ENCODE results near the gene LCK. TPM values are rescaled to one million over a fixed set of nuclear protein-coding genes. Genes with fewer than 3 reads are reported as not detected.
A peak's percentile ranks its signal among the peaks of the same experiment; 100 is the strongest.

LCK gene
- total and polyA plus RNA-seq, 9 of the 15 experiments (the other 6 are each of a cell fraction or from before 2014, with no cell fraction given) = 0.04 to 0.47 (median 0.13) TPM; not detected in 6

GRCh38 chr1:32205401-32206370, 45.4 kb upstream of the LCK start, which contains the start of gene IQCC (continued):
- TF ChIP-seq ARID4B (CRISPR knock-in tag; IDR thresholded peaks at IDR 0.05) (peak; percentile 77), ZFP36 (IDR thresholded peaks at IDR 0.05; ENCODE audit: low read depth, low read length, partially characterized antibody) (no peak), HDAC2 (IDR thresholded peaks at IDR 0.05) (0 out of 2 replicates have a peak, but pooled peaks have one; percentile 77), ZC3H4 (CRISPR knock-in tag; IDR thresholded peaks at IDR 0.05; ENCODE audit: borderline replicate concordance) (peak; percentile 59; the same call in 1 of the 2 replicates), ELF2 (CRISPR knock-in tag; IDR thresholded peaks at IDR 0.05) (peak; percentile 36; the same call in 1 of the 2 replicates), CEBPG (CRISPR knock-in tag; IDR thresholded peaks at IDR 0.05) (0 out of 2 replicates have a peak, but pooled peaks have one; percentile 44), CEBPG (tag; conservative IDR thresholded peaks at IDR 0.05 in 1 of 2, IDR thresholded peaks at IDR 0.05 in 1 of 2) (no peak), KAT7 (CRISPR knock-in tag; IDR thresholded peaks at IDR 0.05; ENCODE audit: borderline replicate concordance) (peak; percentile 85; the same call in 1 of the 2 replicates), SMARCA4 (IDR thresholded peaks at IDR 0.05) (0 out of 2 replicates have a peak, but pooled peaks have one; percentile 25), MYC (IDR thresholded peaks at IDR 0.05; ENCODE audit: low read depth, low read length) (peak; percentile 84), MYC (CRISPR knock-in tag; IDR thresholded peaks at IDR 0.05; ENCODE audit: borderline replicate concordance, low read depth) (peak; percentile 24; the same call in 1 of the 2 replicates), CSDE1 (IDR thresholded peaks at IDR 0.05) (peak in 1 of 2 experiments; percentile 95; a peak in 2 of 4 replicates), POLR2G (IDR thresholded peaks at IDR 0.05; ENCODE audit: low read depth, low read length) (peak; percentile 92), GABPB1 (CRISPR knock-in tag; IDR thresholded peaks at IDR 0.05) (0 out of 2 replicates have a peak, but pooled peaks have one; percentile 27), NCOA6 (IDR thresholded peaks at IDR 0.05) (peak; percentile 62), KDM4B (IDR thresholded peaks at IDR 0.05; ENCODE audit: borderline replicate concordance in 2 of 2, low read depth in 1 of 2) (peak in 1 of 2 experiments; percentile 71; a peak in 1 of 4 replicates), PML (IDR thresholded peaks at IDR 0.05; ENCODE audit: low read length) (peak; percentile 84), NCOR1 (IDR thresholded peaks at IDR 0.05) (no peak; the same call in 1 of the 2 replicates), MAZ (CRISPR knock-in tag; conservative IDR thresholded peaks at IDR 0.05 in 1 of 2, IDR thresholded peaks at IDR 0.05 in 1 of 2) (0 out of 4 replicates have a peak, but pooled peaks of 1 of the 2 experiments have one; percentile 63), ZNF140 (CRISPR knock-in tag; IDR thresholded peaks at IDR 0.05) (no peak), CREB3L1 (IDR thresholded peaks at IDR 0.05; ENCODE audit: borderline replicate concordance, low read depth) (no peak)

Measured in K562 (cell line).